Fibroblast of pulmonary artery (primary cell): ENCODE results near the gene TPO.
"Not testable (repeated sequence)": the region's sequence is repeated elsewhere in the genome, so short reads cannot be mapped to it uniquely, and the experiment has no call there.

Source experiments
- DNase-seq: peaks from one replicate; pipeline ENCODE4 v3.0.0-alpha.2; 2010; ENCODE audit warnings: low read depth
- H3K4me3 ChIP-seq: replicated peaks from 2 replicates; pipeline ENCODE4 v1.5.1; 2011; ENCODE audit warnings: low read depth, mild to moderate bottlenecking, control low read depth, low read length, moderate library complexity
- CTCF ChIP-seq: IDR thresholded peaks from 2 replicates; pipeline ENCODE4 v1.5.1; 2011; ENCODE audit warnings: mild to moderate bottlenecking, control low read depth, low read length, inconsistent platforms; ENCODE audit errors: missing control alignments

The TPO gene

GRCh38 chr2:1374287-1374686 lies 39.0 kb upstream of the TPO start:
- TF ChIP-seq CTCF = no peak

GRCh38 chr2:1375794-1376193 lies 37.5 kb upstream of the TPO start:
- H3K4me3 ChIP-seq = no peak overlapping the region
- no peak for TF ChIP-seq CTCF
- DNase-seq = no peak

More at GRCh38 chr2:1374287-1374686, 39.0 kb upstream of the TPO start:
- H3K4me3 ChIP-seq = no peak overlapping the region
- DNase-seq = no peak

GRCh38 chr2:1377473-1377872 lies 35.8 kb upstream of the TPO start:
- no peak for TF ChIP-seq CTCF
- DNase-seq = no peak
- no peak overlapping the region for H3K4me3 ChIP-seq

GRCh38 chr2:1378456-1379150 lies 34.7 kb upstream of the TPO start:
- no peak for DNase-seq
- TF ChIP-seq CTCF = no peak
- no peak overlapping the region for H3K4me3 ChIP-seq

- TF ChIP-seq CTCF = no peak
- DNase-seq = no peak
- no peak overlapping the region for H3K4me3 ChIP-seq
Observed at GRCh38 chr2:1381644-1382043, 31.6 kb upstream of the TPO start.

GRCh38 chr2:1387954-1388725 lies 25.1 kb upstream of the TPO start:
- not testable (repeated sequence) for H3K4me3 ChIP-seq

GRCh38 chr2:1390118-1390517 lies 23.1 kb upstream of the TPO start:
- H3K4me3 ChIP-seq, DNase-seq: not testable (repeated sequence)

More at GRCh38 chr2:1387954-1388725, 25.1 kb upstream of the TPO start:
- DNase-seq = not testable (repeated sequence)

- no peak overlapping the region for H3K4me3 ChIP-seq
- no peak for TF ChIP-seq CTCF
- DNase-seq = no peak
Observed at GRCh38 chr2:1393321-1393720, 19.9 kb upstream of the TPO start.
